Stimulated activated CD4-positive, alpha-beta T cell treated with anti-CD3 and anti-CD28 coated beads, Interleukin-4, amount 100 ng/mL, for 48 hours (primary cell): ENCODE results near the gene DOCK10.

Experiments
- DNase-seq, 2 donors: peaks; one replicate each; pipeline ENCODE4 v3.0.0-alpha.2; 2020; ENCODE audit warnings: low read depth in 2 of 2

The DOCK10 gene

DNA sequence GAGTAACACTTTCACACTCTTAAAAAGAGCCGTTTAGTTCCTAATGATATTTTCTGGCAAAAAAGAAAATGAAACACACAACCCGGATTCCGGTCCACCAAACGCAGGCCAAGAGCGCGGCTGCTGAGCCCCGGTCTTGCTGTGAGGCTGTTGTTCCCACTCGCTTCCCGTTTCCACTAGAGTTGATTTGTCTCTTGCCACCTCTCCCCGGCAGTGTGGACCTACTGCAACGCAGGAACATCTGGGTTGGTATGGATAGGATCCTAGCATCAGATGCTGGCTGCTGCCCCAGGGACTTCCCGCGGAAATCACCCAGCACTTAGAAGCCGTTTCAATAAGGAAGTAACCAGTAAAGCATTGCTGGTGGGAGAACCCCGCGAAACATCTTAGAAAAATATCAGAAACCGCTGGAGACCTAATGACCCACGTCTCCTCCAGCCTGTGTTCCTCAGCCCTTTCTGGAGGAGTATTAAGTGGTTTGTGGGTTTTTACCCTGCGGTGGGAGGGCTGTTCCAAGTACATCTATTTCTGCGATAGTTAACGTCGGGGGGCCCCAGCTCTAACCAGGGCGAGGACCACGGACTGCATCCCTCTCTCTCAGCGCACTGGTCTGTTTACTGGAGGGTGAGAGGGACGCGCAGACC is 939 bp downstream of the DOCK10 start:
- DNase-seq = peak; percentile 33 to 56

DNA sequence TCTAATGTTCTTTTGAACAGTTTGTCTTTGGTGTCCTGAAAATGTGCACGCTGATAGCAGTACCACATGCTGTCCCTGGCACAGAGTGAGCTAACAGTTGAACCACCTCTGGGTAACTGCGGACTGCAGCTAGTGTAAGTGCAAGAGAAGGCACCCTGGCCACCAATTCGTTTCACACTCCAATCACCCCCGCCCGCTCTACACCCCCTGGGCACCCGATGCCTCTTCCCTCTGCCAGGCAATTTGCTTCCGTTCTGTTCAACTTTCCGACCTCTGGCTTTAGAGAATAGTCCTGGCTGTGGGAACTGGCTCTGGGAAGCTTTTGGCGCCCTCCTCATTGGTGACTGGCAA is 1.4 kb downstream of the DOCK10 start:
- DNase-seq = peak; percentile 27 to 30

DNA sequence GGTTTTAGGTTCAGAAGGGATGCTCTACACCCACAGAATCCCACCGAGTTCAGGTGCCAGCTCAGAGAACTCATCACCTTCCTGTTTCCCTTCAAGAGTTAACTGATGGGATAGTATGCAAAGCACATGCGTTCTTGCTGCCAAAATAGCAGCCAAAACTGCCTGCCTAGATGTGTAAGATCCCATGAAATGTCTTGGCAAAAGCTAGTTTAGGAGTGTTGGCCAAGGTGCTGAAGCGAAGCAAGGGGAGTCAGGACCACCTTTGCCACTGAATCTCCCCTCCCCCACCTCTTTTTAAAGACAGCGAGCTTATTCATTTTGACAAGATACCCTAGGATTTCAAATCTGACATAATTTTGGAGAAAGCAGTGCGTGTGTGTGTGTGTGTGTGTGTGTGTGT is 2.1 kb downstream of the DOCK10 start:
- DNase-seq = no peak

DNA sequence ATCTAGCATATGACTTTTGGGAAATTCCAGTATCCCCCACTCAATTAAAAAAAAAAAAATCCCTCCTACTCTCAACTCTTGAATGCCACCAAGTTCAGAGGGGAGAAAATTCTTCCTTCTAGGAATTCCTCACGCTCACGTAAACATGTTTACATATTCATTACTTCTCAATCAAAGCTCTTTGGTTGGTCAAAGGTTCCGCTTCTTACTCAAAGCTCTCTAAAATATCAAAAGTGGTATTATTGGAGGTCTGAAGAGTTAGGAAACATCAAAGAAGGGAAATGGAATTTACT is 4.1 kb downstream of the DOCK10 start:
- DNase-seq = no peak

DNA sequence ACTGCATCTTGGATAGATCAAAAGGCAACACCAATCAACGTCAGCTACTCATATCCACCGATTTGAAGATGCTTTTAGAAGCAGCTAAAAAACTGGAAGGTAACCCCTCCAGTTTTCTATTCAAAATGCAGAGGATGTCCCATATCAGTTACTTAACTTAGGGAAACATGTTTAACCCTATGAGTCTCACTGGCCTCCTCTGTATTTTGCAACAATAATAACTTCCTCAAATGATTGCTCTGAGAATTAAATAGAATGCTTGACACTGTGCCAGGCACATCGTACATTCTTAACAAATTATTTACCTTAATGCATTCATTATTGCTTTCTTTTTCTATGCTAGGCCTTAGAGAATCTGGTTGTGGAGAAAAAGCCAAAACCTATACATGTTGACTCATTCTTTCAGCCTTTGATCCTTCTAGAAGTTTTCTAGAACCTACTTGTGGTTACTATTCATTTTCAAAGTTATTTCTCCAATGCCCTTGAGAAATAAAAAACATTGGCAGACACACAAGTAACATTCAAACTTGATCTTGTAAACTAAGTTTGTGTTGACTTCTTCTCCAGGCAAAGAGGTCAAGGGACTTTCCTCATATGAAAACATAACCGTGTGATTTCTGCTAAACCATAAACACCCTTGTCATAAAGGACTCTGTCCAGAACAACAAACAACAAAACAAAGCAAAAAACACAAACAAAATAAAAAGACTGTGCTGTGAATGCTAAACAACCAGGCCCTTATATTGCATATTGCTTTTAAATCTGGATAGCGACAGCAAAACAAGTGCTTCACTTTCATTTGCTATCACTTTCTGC is 4.6 kb downstream of the DOCK10 start:
- no peak for DNase-seq

DNA sequence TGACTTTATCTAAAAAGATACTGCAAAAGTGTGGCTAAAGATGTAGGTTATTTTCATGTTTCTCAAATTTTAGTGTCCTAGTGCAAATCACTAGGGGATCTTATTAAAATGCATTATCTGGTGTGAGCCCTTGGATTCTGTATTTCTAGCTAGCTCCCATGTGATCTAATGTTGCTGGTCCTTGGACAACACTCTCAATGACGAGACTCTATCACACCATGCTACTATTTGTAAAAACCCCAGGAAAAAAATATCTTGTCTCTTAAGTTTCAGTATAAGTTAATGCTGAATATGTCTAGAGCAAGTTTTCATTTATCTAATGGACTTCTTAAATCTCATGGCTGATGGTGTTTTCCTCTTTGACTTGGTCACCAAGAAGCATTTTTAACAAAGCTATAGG is 5.8 kb downstream of the DOCK10 start:
- DNase-seq = no peak

DNA sequence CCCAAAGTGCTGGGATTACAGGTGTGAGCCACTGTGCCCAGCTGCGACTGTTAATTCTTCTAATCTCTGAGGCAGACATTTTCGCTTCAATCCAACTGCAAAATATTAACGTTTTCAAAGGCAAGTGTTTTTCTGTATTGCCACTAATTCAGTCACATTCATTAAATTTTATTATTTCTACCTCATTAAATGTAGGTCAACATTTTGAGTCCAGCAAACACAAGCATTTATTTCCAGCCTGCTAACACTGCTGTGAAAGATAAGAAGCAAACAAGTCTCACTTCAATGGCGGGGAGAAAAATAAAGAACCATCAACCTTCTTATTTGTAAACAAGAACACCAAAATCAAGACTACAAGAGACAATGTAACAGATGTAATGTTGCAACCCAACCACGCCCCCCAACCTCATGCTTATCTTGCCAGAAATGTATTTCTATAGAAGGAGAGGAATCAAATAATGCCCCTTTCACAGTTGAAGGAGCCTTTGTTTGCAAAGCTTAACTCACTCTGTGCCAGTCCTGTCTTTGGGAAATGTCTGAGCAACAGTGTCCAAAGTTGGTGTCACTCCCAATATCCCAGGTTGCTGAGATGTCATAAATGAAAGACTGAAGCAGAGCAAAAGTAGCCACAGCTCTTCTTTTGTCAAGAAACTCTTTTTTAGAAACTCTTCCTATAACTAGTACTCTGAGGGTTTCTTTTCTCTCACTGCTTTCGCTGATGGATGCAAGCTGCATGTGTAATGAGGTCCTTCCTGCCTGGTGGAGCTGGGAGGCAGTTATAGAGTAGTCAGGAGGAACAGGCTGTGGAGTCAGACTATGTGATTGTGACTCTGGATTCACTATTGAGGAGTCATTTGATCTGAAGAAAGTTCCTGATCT is 8.6 kb downstream of the DOCK10 start:
- no peak for DNase-seq

DNA sequence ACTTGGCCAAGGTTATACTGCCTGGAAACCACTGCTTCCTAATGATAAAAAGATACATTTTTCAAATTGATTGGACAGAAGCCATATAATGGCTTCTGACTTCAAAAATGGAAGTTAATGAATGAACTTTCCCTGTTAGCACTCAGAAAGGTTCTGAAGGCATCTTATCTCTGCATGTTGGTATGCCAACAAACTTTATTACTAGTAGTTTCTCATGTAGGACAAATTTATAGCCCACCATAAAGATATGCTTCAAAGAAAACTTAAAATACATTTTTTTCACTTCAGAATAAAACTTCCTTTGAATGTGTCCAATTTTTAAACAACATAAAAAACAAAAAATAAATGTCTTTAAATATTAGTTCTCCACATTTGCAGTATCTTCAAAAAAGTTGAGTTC is 10.0 kb downstream of the DOCK10 start:
- no peak for DNase-seq

DNA sequence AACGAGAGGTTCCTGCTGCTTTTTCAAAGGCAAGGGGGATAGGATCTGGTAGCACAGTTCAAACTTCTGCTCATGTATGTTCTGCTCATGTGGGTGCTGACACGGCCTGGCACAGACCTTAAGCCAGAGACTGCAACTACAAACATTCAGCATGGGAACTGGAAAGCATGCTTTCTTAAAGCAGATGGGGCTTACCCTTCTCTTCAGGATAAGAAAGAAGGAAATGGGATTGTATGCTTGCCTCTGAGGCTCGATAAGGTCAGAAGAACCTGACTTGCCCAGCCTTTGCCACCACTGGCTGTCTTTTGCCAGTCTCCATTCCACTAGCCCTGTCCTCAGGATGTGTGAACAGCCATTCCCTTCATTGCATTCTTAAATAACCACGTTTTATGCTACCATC is 10.7 kb downstream of the DOCK10 start:
- no peak for DNase-seq

DNA sequence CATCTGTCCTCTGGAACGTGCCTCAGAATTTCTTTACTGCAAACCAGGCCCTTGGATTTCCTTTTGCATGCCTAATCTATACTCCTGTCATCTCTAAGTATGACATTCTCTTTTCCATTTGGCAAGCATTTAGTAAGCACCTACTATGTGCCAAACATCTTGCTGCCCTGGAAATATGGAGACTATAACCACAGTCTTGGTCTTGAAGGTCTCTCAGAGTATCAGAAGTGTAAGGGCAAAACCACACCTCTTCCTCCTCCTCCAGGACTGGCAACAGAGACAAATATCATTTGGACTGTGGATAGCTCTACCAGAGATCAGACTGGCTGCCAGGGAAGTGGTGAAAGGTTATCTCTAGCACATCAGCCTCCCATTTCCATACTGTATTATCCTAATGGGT is 11.4 kb downstream of the DOCK10 start:
- DNase-seq = no peak

DNA sequence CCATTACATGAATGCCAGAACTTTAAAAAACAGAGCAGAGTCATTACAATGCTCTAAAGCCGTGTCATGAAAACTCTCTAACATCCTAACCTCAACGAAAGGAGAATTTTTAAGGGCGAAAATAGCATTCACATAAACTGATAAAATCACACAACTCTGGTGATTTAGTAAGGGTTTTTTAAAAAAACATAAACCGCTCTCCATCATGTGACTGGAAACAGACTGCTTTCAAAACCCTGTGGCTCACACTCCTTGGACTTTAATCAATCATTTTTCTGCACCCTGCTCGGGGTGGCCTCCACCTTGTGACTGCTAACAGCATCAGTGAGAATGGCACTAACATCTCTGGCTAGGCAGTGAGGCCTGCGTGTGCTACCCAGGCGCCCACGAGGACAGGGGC is 12.1 kb downstream of the DOCK10 start:
- DNase-seq = peak; percentile 21 to 26

DNA sequence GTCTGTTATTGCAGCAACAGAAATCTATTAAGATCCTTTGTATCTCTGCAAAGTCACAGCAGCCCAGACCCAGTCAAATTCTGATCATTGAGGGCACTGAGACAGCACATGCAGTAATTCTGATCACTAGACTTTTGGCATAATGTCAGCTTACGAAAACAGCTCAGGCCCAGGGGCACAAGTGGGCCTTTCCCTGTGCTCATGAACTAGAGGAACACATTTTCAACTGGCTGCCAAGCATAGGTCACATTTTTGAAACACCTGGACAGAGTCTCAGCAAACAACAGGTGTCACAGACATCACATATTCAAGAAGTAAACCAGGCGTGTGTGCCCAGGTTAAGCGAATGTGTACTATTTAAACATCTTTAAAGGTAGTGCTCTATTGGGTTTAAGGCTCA is 13.7 kb downstream of the DOCK10 start:
- no peak for DNase-seq

DNA sequence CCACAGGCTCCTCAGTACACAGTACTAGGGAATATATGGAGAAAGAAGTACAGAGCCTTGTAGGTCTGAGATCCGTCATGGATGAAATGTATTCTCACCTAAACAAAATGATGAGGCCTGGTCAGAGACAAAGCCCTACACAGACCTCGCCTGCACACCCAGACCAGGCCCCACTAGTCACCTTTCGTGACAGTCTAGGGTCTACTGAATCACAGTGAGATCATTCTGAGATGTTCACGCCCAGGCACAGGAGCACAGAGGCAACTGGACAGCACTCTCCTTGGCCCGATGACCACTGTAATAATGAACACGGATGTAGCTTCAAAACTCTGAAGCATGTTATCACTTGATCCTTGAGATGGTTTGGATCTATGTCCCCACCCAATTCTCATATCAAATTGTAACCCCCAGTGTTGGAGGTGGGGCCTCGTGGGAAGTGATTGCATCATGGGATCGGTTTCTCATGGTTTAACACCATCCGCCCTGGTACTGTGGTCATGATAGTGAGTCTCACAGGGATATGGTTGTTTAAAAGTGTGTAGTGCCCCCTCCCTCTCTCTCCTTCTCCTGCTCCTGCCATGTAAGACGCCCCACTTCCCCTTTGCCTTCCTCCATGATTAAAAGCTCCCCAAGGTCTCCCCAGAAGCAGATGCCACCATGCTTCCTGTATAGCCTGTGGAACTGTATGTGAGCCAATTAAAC is 15.1 kb downstream of the DOCK10 start:
- no peak for DNase-seq

DNA sequence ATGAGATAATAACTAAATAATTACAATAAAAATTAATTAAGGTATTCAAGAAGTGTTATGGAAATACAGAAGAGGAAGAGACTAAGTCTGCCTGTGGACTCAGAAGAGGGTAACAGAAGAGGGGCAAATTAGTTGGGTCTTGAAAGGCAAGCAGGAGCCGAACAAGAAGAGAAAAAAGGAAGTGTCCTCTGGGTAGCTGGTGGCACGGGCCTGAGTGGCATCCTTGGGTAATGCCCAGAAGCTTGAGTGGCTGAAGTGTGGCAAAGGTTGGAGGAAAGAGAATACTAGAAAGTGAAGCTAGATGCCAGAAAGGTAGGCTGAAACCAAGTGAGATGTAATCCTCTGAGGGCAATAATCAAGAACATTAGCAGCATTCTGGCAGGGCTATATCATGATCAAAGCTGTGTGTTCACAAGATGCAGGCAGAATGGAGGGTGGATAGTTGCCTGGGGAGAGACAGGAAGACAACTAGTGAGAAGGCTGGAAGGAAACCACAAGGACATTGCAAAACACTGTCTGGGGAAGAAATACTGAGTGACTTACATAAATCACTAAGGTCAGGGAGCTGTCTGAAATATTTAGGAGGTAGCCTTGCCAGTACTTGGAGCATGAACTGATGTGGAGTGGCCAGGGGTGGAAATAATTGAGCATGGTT is 16.2 kb downstream of the DOCK10 start:
- DNase-seq = no peak

DNA sequence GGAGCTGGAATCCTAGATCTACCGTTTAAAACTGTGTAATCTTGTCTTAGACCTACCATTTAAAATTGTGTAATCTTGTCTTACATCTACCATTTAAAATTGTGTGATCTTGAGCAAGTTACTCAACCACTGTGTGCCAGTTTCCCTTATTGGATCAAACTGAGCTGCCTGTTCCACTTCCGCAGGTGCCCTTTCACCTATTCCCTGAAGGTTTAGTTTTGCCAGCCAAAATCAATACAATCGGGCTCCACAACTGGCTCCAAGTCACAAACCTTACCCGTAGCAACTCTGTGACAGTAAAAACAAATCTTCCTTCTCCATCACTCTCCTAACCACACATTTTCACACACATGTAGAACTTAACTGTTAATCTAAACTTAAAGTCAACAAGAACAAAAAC is 20.1 kb downstream of the DOCK10 start:
- no peak for DNase-seq

DNA sequence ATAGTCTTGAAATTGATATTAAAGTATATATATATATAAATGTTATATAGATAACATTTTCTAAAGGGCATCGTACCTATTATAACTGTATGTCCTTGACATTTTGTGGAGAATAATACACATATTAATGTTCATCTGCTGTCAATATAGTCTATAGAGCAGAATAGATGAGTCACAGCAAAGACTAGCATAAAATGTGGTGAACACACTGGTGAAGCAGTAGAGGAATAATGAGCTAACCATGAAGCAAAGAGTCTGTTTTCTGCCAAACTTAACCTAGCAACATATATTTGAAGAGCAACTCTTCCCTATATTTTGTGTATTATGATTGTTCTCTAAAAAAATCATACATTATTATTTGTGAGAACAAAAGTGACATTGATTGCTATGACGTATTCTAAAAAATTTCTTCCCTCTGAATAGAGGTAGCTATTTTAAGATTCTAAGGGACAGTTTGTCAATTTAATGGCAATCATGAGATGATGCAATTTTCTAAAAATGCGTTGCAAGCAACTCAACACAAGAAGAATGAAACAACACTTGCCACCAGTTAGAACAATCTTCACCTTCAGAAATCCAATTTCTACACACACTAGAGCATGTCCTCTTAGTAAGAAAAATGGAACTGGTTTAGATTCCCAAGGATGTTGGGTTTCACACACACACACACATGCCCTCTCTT is 22.0 kb downstream of the DOCK10 start:
- no peak for DNase-seq

DNA sequence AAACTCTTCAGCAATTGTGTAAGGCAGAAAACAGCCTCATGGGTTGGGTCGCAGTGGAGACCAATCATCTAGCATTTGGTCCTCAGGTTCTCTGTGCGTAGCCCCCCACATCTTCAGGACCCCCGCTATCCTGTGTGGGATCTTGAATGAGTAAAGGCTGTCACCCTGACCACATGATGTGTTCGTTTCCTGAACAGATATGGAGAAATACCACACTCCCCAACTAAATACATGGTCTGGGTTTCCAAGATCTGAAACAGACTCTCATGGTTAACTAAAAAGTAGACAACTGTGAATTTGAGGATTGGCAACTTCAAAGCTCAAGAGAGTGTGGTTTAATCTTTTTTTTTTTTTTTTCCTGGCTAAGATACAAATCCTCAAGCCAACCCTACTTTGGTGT is 23.2 kb downstream of the DOCK10 start:
- no peak for DNase-seq

DNA sequence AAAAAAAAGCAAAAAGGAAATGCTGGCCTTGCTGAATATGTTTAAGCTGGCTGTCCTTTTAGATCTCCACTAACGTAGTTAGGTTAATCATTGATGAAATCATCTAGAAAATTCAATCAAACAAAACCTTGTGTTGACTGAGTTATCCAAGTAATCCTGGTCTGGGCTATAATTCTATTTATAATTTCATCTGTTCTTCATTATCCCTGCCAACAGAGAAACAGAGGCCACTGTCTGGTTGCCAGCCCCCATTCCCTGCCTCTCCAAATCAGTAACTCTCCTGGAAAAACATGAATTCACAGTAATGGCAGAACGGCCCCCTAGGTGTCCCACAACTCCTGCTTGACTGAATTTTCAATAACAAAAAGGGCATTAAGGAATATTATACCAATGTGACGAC is 24.6 kb downstream of the DOCK10 start:
- no peak for DNase-seq

DNA sequence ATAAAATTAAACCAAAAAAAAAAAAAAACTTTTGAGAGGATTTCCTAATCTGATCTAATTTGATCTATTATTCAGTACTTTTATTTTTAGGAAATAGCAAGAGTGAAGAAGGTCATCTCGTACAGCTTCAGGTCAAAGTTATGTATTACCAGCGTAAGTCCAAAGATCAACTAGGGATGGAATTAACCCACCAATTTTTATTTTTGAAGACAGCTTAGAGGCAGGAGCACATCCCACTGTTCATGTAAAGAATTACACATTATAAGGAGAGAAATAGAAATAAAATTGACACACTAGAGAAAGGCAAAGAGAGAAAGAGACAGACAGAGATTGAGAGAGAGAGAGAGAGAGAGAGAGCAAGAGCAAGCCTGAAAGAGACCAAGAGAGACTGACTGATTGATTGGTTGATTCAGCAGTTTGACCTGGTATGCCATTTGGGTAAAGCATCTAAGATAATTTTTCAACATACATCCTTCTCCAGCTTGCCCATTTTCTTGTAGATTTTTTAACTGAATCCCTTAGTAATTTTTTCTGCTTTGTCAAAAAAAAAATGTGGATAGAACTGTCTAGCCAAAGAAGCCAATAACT is 25.1 kb downstream of the DOCK10 start:
- DNase-seq = no peak

DNA sequence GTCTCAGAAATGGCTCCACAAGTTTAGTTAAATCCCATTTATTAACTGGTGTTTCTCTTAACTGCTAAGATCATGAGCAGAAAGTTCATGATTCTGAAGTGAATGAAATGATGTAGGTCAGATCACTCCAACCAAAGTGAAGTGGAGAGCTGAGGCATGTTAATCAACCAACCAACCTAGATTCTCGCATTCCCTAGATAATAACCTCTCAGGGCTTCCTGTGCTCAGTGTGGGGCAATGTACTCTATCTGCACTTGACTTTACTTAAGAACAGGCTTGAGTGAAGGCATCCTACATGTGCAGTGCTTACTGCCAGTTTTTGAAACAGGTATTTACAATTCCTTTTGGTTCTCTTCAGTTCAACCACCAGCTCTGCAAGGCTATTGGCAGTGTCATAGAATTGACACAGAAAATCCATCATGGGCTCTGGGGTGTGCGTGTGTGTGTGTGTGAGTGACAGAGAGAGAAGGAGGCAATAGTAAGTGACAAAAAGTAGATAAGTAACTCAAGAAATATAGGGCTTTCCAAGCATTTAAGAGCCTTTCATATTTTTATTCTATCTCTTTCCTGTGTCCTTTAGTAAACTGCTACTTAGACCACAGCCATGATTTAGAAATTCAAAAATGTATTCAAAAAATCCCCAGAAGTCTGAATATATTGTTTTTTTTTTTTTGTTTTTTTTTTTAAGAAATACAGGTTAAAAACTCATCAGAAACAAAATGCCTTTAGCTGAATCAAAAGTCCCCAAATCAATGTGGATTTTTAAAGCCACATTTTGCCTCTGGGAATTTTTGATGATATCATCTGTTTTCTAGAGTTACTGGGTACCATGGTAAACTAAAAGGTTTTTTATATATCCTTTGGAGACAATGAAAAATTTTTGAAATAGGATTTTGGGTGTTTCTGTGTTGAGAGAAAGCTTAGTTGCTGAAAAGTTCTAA is 28.6 kb downstream of the DOCK10 start:
- DNase-seq = no peak
